NCI-H2029 (cell line): Measurements from ENCODE around the gene MKLN1.

Source experiments
- DNase-seq: peaks from one replicate; lab custom pipeline; 2025; lab: John Stamatoyannopoulos, UW

MKLN1 gene

DNA sequence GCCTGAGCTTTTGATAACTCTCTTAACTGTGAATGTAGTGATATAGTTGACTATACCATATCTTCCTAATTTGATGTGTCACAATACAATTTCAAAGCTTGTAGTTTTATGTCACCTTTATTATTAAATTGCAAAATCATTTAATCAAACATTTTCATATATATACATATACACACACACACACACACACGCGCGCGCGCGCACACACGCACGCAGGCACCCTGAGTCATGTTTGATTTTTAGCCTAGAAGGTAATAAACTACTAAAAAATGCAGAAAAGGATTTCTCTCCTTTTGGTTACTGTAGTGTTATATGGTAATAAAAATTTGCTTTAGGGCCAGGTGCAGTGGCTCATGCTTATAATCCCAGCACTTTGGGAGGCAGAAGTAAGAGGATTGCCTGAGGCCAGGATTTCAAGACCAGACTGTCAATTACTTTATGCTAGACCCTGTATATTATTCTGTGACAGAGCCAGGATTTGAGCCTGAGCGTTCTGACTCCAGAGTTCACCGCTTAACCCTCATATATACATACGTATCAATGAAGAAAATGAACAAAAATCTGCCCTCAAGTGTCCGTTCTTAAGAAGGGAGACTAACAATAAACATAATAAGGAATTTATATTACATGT is 139.2 kb downstream of the MKLN1 start:
- no peak for DNase-seq

- no peak for DNase-seq
Observed at GRCh38 chr7:131467788-131468187, 140.1 kb downstream of the MKLN1 start.

GRCh38 chr7:131471250-131472004 is 143.8 kb downstream of the MKLN1 start:
- DNase-seq, result no peak

- DNase-seq, result no peak
Observed at GRCh38 chr7:131476740-131477139, 149.1 kb downstream of the MKLN1 start.

- no peak for DNase-seq
Observed at GRCh38 chr7:131480384-131481315, 153.0 kb downstream of the MKLN1 start.

- no peak for DNase-seq
Observed at GRCh38 chr7:131482800-131483199, 155.1 kb downstream of the MKLN1 start.

DNA sequence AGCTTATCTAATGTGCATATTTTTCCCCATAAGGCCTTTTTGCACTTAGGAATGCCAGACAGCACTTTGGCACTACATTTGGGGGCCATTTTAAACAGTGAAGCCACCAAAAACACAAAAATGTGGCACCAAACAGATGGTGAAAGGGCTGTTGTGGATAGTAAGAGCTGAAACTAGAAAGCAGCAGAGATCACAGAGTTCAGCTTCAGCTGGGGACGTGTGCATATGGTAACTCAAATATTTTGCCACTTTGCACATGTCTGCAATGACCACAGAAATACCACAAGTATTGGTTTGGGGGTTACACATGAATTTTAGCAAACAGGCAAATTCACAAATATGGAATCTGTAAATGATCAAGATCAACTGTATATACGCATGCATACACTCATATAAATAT is 155.9 kb downstream of the MKLN1 start:
- DNase-seq, result no peak

GRCh38 chr7:131486346-131486745 is 158.7 kb downstream of the MKLN1 start:
- no peak for DNase-seq

DNA sequence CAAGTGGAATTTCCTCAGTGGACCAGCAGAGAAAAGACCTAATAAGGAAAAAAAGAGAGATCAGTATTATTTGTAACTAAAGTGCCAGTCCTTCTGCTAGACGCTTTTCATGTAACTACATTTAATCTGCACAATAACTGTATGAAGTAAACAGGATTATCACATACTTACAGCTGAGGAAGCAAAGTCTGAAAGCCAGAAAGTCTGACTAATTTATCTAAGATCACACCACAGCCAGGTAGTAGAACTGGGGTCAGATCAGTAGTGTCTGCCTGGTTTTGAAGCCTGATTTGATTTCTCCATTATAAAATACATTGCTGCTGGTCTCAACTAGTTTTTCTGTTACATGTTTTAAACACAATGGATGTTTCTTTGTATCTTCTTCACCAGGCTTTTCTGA is 159.5 kb downstream of the MKLN1 start:
- no peak for DNase-seq

DNA sequence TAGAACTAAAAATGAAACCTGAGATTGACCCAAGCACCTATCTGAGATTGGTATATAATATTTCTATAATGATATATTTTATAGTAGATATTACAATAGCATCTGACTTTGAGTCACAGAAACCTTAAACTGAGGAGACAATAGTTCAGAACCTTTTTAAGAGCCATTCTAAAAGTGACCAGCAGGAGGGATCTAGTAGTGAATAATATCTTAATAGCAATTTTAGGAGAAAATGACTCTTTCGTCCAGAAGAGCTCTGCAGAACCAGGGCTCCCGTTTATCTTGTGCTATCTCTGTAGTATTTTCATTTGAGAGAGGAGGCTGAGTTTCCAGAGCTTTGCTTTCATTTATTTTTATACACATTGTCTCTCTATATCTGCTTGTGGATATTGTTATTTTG is 160.7 kb downstream of the MKLN1 start:
- no peak for DNase-seq

GRCh38 chr7:131489196-131489595 is 161.5 kb downstream of the MKLN1 start:
- DNase-seq, result no peak

DNA sequence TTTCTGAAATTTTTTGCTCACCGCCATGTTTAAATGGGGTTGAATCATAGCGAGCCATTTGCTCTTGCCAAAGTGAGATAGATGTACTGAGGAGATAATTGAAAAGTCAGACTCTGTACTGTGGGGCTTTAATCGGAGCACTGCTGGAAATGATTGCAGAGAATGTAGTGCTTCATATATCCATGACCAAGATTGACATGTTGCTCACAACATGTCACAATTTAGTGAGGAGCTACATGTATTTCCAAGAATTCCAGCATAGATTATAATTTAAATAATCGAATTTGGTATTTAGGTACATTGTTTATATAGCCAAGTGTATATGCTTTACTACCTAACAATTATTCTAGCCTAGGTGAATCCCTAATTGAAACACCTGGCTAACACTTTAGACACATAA is 162.2 kb downstream of the MKLN1 start:
- no peak for DNase-seq

DNA sequence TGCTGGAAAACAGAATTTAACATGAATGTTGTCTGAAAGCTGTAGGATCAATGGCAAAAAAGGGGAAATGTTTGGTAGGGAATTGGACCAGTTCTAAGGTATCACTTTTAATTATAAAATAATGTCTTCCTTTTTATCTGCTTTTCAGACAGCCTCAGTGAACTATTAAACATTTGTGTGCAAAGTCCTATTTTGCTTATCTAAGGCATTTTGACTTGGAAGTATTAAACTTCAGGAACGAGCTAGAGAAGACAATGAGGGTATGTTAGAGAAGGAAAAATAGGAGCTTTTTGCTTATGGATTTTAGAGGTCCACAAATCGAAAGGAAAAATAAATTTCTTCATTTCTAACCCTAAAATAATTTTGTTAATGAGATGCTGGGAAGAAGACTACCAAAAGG is 165.4 kb downstream of the MKLN1 start:
- DNase-seq, result no peak

DNA sequence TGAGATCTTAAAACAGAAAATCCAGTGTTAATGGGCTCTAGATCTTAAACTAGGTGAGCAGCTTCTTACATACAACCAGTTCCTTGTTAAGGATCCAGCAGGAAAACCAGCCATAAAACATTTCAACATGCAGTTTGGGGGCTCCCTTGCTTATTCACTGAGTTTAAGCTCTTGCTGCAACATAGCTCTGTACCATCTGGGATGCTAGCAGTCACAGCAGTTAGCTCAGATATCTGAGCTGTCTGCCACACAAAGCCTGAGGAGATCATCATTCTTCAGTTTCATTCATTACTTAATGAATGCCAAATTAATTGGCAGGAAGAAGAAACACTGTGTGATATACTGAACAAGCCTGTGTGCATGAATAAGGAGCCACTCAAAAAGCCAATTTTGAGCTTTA is 165.9 kb downstream of the MKLN1 start:
- no peak for DNase-seq

GRCh38 chr7:131494182-131494581 is 166.5 kb downstream of the MKLN1 start:
- DNase-seq, result no peak

DNA sequence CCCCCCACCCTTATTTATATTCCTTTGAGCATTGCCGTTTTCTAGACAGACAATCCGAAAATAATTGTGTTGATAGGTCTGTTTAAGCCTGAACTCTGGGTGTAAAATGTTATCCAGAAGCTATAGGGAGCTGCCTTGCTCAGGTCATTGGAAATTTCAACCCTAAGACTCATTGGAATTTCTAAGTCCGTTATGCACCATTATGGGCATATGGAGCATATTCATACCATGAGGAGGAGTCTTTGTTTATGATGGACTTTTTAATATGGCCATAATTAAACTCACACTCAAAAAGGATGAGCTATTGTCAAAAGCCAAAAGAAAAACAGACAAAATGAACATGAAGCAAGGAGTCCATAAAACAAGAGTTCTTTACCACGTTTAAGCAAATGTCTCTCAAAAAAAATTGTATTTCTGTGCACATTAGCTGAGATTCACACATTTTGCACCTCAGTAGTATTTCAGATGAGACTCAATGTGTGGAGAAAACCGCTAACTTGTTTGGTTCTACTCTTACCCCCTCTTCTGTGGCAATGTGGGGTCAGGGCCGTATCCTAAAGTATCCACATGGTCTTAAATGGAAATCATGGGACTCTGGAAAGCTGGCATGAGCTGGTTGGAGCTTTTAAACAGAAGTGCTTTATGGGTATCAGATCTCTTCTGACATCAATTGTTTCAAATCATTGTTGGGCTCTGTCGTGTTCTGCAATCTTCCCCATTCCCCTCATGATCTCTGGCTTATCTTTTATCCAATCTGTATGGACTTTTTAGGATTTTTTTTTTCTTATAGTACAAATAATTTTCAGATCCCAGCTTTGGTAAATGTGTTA is 168.2 kb downstream of the MKLN1 start:
- no peak for DNase-seq

GRCh38 chr7:131497454-131497853 is 169.8 kb downstream of the MKLN1 start:
- DNase-seq, result no peak

GRCh38 chr7:131498237-131498885 is 170.7 kb downstream of the MKLN1 start:
- DNase-seq, result no peak

DNA sequence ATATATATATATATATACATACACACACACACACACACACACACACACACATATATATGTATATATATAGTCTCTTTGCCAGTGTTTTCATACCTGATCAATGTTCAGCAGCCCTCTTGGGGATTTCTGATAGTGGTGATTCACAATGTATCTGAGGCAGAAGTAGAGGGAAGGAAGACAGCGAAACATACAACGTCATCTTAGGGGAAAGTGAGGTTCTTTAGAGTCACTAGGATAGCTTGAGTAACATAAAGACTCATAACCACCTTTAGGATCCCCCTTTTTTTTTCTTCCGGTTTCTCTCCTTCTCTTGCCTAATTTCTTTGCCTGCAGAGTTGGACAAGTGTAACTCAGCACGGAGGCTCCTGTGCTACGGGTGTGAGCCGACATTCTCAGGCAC is 172.1 kb downstream of the MKLN1 start:
- no peak for DNase-seq

- no peak for DNase-seq
Observed at GRCh38 chr7:131500357-131500756, 172.7 kb downstream of the MKLN1 start.

GRCh38 chr7:131501422-131501821 is 173.7 kb downstream of the MKLN1 start:
- DNase-seq, result no peak
